KMS-11 (cell line): ENCODE data around the gene AZU1.

Experiments used
- H2AFZ ChIP-seq: fragments of 200-600 bp; sonication (generic); 2 replicates; pipeline ENCODE4 v1.6.1; 2016; ENCODE audit warnings: antibody characterized with exemption, mixed run types, low read depth
- H3K27ac ChIP-seq: fragments of 200-600 bp; sonication (generic); 2 replicates; pipeline ENCODE4 v1.6.1; 2016; ENCODE audit warnings: mild to moderate bottlenecking, mixed run types
- H3K27me3 ChIP-seq: fragments of 200-600 bp; sonication (generic); 2 replicates; pipeline ENCODE4 v1.6.1; 2017; ENCODE audit warnings: mild to moderate bottlenecking, low read depth, mixed run types, moderate library complexity; ENCODE audit not compliant: insufficient read depth
- H3K36me3 ChIP-seq: fragments of 200-600 bp; sonication (generic); 2 replicates; pipeline ENCODE4 v1.6.1; 2017; ENCODE audit warnings: mild to moderate bottlenecking, mixed run types; ENCODE audit not compliant: insufficient read depth
- H3K4me1 ChIP-seq: fragments of 200-600 bp; sonication (generic); 2 replicates; pipeline ENCODE4 v1.6.1; 2016; ENCODE audit warnings: mild to moderate bottlenecking, low read depth, mixed run types; ENCODE audit not compliant: poor library complexity, severe bottlenecking
- H3K4me2 ChIP-seq: fragments of 200-600 bp; sonication (generic); 2 replicates; pipeline ENCODE4 v1.7.0; 2016; ENCODE audit warnings: mild to moderate bottlenecking, mixed run types
- H3K4me3 ChIP-seq: fragments of 200-600 bp; sonication (generic); IDR thresholded peaks from 2 replicates; pipeline ENCODE4 v1.6.1; 2017; ENCODE audit warnings: low read depth, low read length, mixed read lengths; ENCODE audit not compliant: insufficient read depth
- H3K79me2 ChIP-seq: fragments of 200-600 bp; sonication (generic); 2 replicates; pipeline ENCODE4 v1.6.1; 2016; ENCODE audit warnings: low read depth, mixed run types; ENCODE audit not compliant: insufficient read depth
- H3K9ac ChIP-seq: fragments of 200-600 bp; sonication (generic); 2 replicates; pipeline ENCODE4 v1.6.1; 2016; ENCODE audit warnings: mild to moderate bottlenecking, mixed run types
- H4K20me1 ChIP-seq: fragments of 200-600 bp; sonication (generic); 2 replicates; pipeline ENCODE4 v1.6.1; 2016; ENCODE audit warnings: mild to moderate bottlenecking, mixed run types; ENCODE audit not compliant: insufficient read depth
- TF ChIP-seq, protein P1 (sequence below): fragments of 200-600 bp; sonication (generic); conservative IDR thresholded peaks from 2 replicates; pipeline ENCODE4 v1.6.1; 2017; ENCODE audit warnings: low read depth, mild to moderate bottlenecking, antibody characterized with exemption, low read length, moderate library complexity, mixed read lengths

AZU1 gene

GRCh38 chr19:801861-802497 lies 25.7 kb upstream of the AZU1 start:
- Histone ChIP-seq H3K79me2 (peaks cover 91% of the 10 kb centered on the region), H3K4me2 (no peak overlapping the region), H2AFZ (no peak overlapping the region), H3K27ac (no peak overlapping the region), H3K9ac (no peak overlapping the region), H4K20me1 (peaks cover 48% of the 10 kb centered on the region), H3K36me3 (peaks cover 37% of the 10 kb centered on the region; the same call in 1 of the 2 replicates), H3K4me3 (no peak overlapping the region), H3K27me3 (no peaks in the 10 kb centered on the region), H3K4me1 (peaks cover 18% of the 10 kb centered on the region)
- TF ChIP-seq, protein P1, sequence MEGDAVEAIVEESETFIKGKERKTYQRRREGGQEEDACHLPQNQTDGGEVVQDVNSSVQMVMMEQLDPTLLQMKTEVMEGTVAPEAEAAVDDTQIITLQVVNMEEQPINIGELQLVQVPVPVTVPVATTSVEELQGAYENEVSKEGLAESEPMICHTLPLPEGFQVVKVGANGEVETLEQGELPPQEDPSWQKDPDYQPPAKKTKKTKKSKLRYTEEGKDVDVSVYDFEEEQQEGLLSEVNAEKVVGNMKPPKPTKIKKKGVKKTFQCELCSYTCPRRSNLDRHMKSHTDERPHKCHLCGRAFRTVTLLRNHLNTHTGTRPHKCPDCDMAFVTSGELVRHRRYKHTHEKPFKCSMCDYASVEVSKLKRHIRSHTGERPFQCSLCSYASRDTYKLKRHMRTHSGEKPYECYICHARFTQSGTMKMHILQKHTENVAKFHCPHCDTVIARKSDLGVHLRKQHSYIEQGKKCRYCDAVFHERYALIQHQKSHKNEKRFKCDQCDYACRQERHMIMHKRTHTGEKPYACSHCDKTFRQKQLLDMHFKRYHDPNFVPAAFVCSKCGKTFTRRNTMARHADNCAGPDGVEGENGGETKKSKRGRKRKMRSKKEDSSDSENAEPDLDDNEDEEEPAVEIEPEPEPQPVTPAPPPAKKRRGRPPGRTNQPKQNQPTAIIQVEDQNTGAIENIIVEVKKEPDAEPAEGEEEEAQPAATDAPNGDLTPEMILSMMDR, result no peak

- H3K36me3 ChIP-seq, result peaks cover 39% of the 10 kb centered on the region; the same call in 1 of the 2 replicates
- no peak overlapping the region for H3K9ac ChIP-seq
- H2AFZ ChIP-seq, result no peak overlapping the region
- no peak overlapping the region for H3K4me2 ChIP-seq
- H3K79me2 ChIP-seq, result peaks cover 97% of the 10 kb centered on the region
- H3K27me3 ChIP-seq, result no peaks in the 10 kb centered on the region
- no peak overlapping the region for H3K4me3 ChIP-seq
- TF ChIP-seq, protein P1, result no peak
- H3K4me1 ChIP-seq, result peaks cover 18% of the 10 kb centered on the region
- no peak overlapping the region for H3K27ac ChIP-seq
- H4K20me1 ChIP-seq, result peaks cover 50% of the 10 kb centered on the region
Observed at GRCh38 chr19:802498-803098, 25.0 kb upstream of the AZU1 start.

DNA sequence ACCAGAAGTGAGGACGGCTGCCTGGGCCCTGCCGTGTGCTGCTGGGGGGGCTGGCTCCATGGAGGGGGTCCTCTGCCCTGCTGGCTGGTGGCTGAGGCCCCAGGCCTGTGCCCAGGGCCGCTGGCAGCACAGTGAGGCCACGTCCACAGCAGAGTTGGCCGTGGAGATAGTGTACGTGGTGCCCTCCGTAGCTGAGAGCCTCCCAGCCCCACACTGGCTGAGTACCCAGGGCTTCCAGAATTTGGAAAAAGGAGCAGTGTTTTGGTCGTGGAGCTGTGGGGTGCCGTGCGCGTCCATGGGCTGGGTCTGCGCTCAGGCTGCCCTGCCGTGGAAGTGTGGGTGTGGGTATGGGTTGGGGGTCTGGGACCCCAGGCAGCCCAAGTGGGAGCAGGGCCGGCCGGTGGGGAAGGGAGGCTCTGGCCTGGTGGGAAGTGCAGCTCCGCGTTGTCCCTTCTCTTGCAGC lies 24.5 kb upstream of the AZU1 start:
- H2AFZ ChIP-seq, result no peak overlapping the region
- no peaks in the 10 kb centered on the region for H3K27me3 ChIP-seq
- H3K36me3 ChIP-seq, result peaks cover 44% of the 10 kb centered on the region; the same call in 1 of the 2 replicates
- no peak overlapping the region for H3K4me3 ChIP-seq
- H3K9ac ChIP-seq, result no peak overlapping the region
- TF ChIP-seq, protein P1, result no peak
- no peak overlapping the region for H3K27ac ChIP-seq
- H3K79me2 ChIP-seq, result peaks cover 99% of the 10 kb centered on the region
- peaks cover 53% of the 10 kb centered on the region for H4K20me1 ChIP-seq
- H3K4me1 ChIP-seq, result peaks cover 18% of the 10 kb centered on the region
- no peak overlapping the region for H3K4me2 ChIP-seq

GRCh38 chr19:803686-804418 lies 23.8 kb upstream of the AZU1 start:
- Histone ChIP-seq H3K27ac (no peak overlapping the region), H3K79me2 (peaks cover 98% of the 10 kb centered on the region), H3K36me3 (peaks cover 44% of the 10 kb centered on the region; the same call in 1 of the 2 replicates), H2AFZ (no peak overlapping the region), H4K20me1 (peaks cover 48% of the 10 kb centered on the region), H3K9ac (no peak overlapping the region), H3K4me1 (peaks cover 18% of the 10 kb centered on the region), H3K27me3 (no peaks in the 10 kb centered on the region), H3K4me2 (no peak overlapping the region), H3K4me3 (no peak overlapping the region)
- TF ChIP-seq, protein P1, result no peak
